T-helper 1 cell treated with Interleukin-12 subunit alpha and Interleukin-12 subunit beta and Interleukin-4 antibody, amounts not matched to agents 30 μg/mL and 1 μg/mL, for 36 hours (primary cell): ENCODE data around the gene GPATCH3.

Experiments
- H3K27ac Mint-ChIP-seq: one replicate; pipeline ENCODE4 v1.8.0; 2021; ENCODE audit warnings: mild to moderate bottlenecking, mixed read lengths
- H3K27me3 Mint-ChIP-seq: one replicate; pipeline ENCODE4 v1.8.0; 2021; ENCODE audit warnings: low read depth, mixed read lengths
- H3K36me3 Mint-ChIP-seq: one replicate; pipeline ENCODE4 v1.8.0; 2021; ENCODE audit warnings: low read depth, mixed read lengths
- H3K4me1 Mint-ChIP-seq: one replicate; pipeline ENCODE4 v1.8.0; 2021; ENCODE audit warnings: low read depth, mixed read lengths
- H3K4me3 Mint-ChIP-seq: one replicate; pipeline ENCODE4 v1.8.0; 2021; ENCODE audit warnings: mild to moderate bottlenecking, moderate library complexity, mixed read lengths
- H3K9me3 Mint-ChIP-seq: one replicate; pipeline ENCODE4 v1.8.0; 2021; ENCODE audit warnings: mixed read lengths

The GPATCH3 gene

GRCh38 chr1:26922901-26923300 is 22.6 kb upstream of the GPATCH3 start:
- Mint-ChIP-seq H3K9me3 (no peaks in the 10 kb centered on the region), H3K4me1 (peaks cover 31% of the 10 kb centered on the region), H3K4me3 (peak overlapping the region; percentile 95), H3K36me3 (peaks cover 18% of the 10 kb centered on the region), H3K27me3 (no peaks in the 10 kb centered on the region), H3K27ac (peak overlapping the region; percentile 67)

- H3K27ac Mint-ChIP-seq: peak overlapping the region; percentile 94
- peaks cover 14% of the 10 kb centered on the region for H3K36me3 Mint-ChIP-seq
- no peaks in the 10 kb centered on the region for H3K27me3 Mint-ChIP-seq
- H3K4me3 Mint-ChIP-seq: peak overlapping the region; percentile 95
- no peaks in the 10 kb centered on the region for H3K9me3 Mint-ChIP-seq
- H3K4me1 Mint-ChIP-seq: peaks cover 31% of the 10 kb centered on the region
Observed at GRCh38 chr1:26922431-26922729, 22.1 kb upstream of the GPATCH3 start.

- peak within 1 kb of the TSS; percentile 94 for H3K27ac Mint-ChIP-seq
- no peaks in the 10 kb centered on the region for H3K27me3 Mint-ChIP-seq
- H3K4me1 Mint-ChIP-seq: peaks cover 27% of the 10 kb centered on the region
- no peaks in the 10 kb centered on the region for H3K9me3 Mint-ChIP-seq
- H3K4me3 Mint-ChIP-seq: peak within 1 kb of the TSS; percentile 95
- peaks cover 10% of the 10 kb centered on the region for H3K36me3 Mint-ChIP-seq
Observed at GRCh38 chr1:26921540-26922430, 21.5 kb upstream of the GPATCH3 start, which contains the start of gene NUDC. NUDC (plus strand) TSS chr1:26921743; CDS start chr1:26921849, 106 bp downstream.

DNA sequence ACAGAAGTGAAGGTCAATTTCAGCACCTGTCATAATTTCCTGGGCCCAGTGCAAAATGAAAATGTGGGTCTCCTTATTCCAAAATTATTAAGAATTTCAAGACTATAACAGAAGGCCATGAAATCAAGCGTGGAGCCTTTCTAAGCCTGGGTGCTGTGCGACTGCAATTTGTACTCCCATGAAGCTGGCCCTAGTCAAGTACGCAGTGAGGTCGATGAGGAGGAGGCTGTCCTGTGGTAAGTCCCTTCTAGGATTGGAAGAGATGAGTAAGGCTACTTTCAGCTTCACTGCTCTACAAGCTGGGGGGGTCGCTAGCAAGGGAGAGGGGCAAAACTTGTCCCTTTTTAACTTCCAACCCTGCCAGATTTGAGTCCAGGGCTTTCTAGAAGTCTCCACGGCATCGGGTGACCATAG is 20.9 kb upstream of the GPATCH3 start:
- Mint-ChIP-seq H3K4me3 (peak overlapping the region; percentile 95), H3K9me3 (no peaks in the 10 kb centered on the region), H3K27me3 (no peaks in the 10 kb centered on the region), H3K27ac (peak overlapping the region; percentile 94), H3K4me1 (peaks cover 27% of the 10 kb centered on the region), H3K36me3 (peaks cover 9% of the 10 kb centered on the region)

DNA sequence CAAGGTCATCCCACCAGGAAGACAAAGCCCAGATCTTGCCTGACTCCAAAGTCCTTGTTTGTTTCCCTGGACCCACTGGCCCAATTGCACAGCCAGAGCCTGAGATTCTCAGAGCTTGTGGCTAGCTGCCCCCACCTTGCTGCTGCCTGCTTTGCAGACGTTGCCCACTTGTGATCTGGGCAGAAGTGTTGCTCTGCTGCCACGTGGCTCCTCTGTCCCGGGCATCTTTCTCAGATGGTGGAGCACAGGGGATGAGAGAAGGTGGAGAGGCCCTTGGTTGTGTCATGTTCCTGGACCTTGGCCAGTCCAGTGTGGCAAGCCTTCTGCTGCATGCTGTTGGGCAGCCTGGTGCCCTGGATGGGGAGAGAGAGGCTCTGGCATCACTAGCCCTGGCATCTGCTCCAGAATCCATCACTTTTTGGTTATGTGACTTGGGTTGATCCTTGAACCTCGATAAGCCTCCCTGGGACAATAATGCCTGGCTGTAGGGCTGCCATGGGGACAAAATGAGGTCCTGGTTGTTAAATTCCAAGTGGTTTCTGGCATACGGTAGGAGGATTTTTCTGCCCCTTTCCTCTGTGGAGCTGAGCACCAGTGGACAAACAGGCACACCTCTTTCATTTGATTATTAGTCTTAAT is 15.1 kb upstream of the GPATCH3 start:
- Mint-ChIP-seq H3K27ac (no peak overlapping the region), H3K27me3 (no peaks in the 10 kb centered on the region), H3K36me3 (no peaks in the 10 kb centered on the region), H3K4me1 (peaks cover 3% of the 10 kb centered on the region), H3K9me3 (no peaks in the 10 kb centered on the region), H3K4me3 (no peak overlapping the region)

- no peaks in the 10 kb centered on the region for H3K4me1 Mint-ChIP-seq
- no peaks in the 10 kb centered on the region for H3K36me3 Mint-ChIP-seq
- H3K4me3 Mint-ChIP-seq: no peak within 1 kb of the TSS
- H3K9me3 Mint-ChIP-seq: no peaks in the 10 kb centered on the region
- H3K27ac Mint-ChIP-seq: no peak within 1 kb of the TSS
- no peaks in the 10 kb centered on the region for H3K27me3 Mint-ChIP-seq
Observed at GRCh38 chr1:26913754-26914619, 13.7 kb upstream of the GPATCH3 start, which contains the start of gene NR0B2. NR0B2 (minus strand) TSS chr1:26913975; CDS start chr1:26913940, 35 bp downstream.

- Mint-ChIP-seq H3K36me3 (no peaks in the 10 kb centered on the region), H3K9me3 (no peaks in the 10 kb centered on the region), H3K27ac (no peak overlapping the region), H3K27me3 (no peaks in the 10 kb centered on the region), H3K4me1 (no peaks in the 10 kb centered on the region), H3K4me3 (no peak overlapping the region)
Observed at GRCh38 chr1:26913389-26913753, 13.1 kb upstream of the GPATCH3 start.

GRCh38 chr1:26912147-26912490 is 11.9 kb upstream of the GPATCH3 start:
- Mint-ChIP-seq H3K4me1 (no peaks in the 10 kb centered on the region), H3K27me3 (peaks cover 3% of the 10 kb centered on the region), H3K4me3 (no peak overlapping the region), H3K27ac (no peak overlapping the region), H3K36me3 (no peaks in the 10 kb centered on the region), H3K9me3 (no peaks in the 10 kb centered on the region)

GRCh38 chr1:26911399-26912146 is 11.3 kb upstream of the GPATCH3 start:
- Mint-ChIP-seq H3K36me3 (no peaks in the 10 kb centered on the region), H3K9me3 (no peaks in the 10 kb centered on the region), H3K27ac (no peak overlapping the region), H3K27me3 (peaks cover 3% of the 10 kb centered on the region), H3K4me1 (no peaks in the 10 kb centered on the region), H3K4me3 (no peak overlapping the region)

DNA sequence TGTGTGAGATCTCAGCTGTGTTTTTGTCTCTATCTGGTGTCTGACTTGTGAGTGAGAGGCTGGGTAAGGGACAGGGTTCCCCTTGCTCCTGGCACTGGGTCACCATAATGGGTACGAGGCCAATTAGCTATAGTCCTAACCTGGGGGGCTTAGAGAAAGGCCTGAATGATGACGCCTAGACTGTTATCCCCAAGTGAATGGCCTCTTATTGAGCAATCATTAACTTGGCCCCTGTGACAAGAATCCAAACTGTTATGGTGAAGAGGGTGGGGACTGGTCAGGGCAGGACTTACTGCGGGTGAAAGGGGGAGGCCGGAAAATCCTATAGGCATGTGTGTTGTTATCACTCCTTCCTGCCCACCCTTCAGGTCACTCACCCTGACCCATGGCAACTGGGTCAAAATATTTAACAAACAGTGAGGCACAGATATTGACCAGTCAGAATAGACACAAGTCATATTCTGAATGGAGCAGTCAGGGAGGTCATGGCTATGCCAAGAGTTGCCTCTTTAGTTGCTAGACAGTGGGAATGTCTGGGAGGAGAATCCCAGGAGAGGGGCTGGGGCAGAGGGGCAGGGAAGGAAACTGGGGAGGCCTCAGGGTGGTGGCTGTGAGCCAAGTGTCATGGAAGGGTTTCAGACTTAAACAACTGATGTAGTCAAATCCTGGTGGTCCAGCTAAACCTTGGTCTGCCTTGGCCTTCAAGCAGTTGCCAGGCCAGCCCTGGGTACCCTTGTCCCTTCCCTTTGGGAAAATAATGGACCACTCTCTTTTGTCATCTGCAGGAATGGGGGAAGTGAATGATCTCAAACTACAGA is 10.3 kb upstream of the GPATCH3 start:
- peaks cover 3% of the 10 kb centered on the region for H3K27me3 Mint-ChIP-seq
- no peak overlapping the region for H3K4me3 Mint-ChIP-seq
- no peak overlapping the region for H3K27ac Mint-ChIP-seq
- H3K4me1 Mint-ChIP-seq: no peaks in the 10 kb centered on the region
- H3K9me3 Mint-ChIP-seq: no peaks in the 10 kb centered on the region
- no peaks in the 10 kb centered on the region for H3K36me3 Mint-ChIP-seq

DNA sequence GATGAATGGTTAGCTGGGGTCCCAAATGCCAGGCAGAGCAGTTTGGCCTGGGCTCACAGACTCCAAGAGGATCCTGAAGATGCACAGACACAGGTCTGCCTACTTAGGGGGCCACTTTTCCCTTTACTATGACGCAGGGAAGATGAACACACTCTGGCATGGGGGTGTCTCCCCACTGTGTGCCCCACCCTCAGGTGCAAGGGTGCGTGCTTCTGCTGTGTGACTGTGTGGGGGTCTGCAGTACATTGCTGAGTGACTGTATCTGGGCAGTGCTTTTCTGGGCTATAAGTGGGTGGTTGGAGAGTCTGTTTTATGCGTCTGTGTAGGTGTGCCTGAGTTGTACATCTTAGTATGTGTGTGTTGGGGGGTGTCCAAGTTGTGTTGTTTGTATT is 9.7 kb upstream of the GPATCH3 start:
- H3K4me3 Mint-ChIP-seq: no peak overlapping the region

DNA sequence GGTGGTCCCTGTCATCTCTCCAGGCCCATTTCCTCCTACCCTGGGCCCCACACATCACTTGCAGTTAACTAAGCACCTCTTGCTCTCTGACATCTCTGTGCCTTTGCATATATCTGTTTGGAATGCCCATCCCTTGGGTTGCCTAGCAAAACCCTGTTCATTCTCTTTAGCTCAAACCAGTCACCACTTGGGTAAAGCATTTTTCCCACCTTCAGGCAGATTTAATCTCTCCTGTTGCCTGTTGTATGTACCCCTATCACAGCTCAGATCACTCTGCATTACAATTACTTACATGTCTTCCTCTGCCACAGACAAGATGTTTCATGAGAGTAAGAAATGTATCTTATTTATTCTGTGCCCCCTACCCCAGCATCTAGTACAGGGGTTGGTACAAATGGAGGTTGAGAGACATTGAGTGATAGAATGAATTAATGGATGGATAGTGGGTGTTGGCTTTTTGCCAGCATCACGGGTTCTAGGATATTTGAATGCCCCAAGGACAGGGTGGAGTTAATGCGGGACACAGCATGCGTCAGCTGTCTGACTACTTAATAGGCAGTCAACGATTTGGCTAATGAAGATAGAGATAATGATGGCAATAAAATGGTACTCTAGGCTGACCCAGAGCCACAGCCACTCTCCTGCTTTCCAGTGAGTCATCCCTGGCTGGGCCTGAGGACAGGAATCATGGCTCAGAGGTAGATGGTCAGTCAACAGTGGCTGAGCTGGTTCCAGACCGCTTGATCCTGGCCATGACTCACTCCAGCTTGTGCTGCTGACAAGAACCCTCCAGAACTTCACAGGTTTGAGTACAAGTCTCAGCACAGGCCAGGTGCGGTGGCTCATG is 7.0 kb upstream of the GPATCH3 start:
- Mint-ChIP-seq H3K4me1 (no peaks in the 10 kb centered on the region), H3K4me3 (no peak overlapping the region), H3K27ac (no peak overlapping the region), H3K27me3 (peaks cover 6% of the 10 kb centered on the region), H3K9me3 (no peaks in the 10 kb centered on the region), H3K36me3 (no peaks in the 10 kb centered on the region)

More for the DNA sequence above, 9.7 kb upstream of the GPATCH3 start:
- peaks cover 3% of the 10 kb centered on the region for H3K27me3 Mint-ChIP-seq
- no peak overlapping the region for H3K27ac Mint-ChIP-seq
- H3K36me3 Mint-ChIP-seq: no peaks in the 10 kb centered on the region
- no peaks in the 10 kb centered on the region for H3K9me3 Mint-ChIP-seq
- no peaks in the 10 kb centered on the region for H3K4me1 Mint-ChIP-seq
